HG02981 (cell line): ENCODE data around the gene NPEPL1.
"Not testable (repeated sequence)": the region's sequence is repeated elsewhere in the genome, so short reads cannot be mapped to it uniquely, and the experiment has no call there.

Experiments used
- ATAC-seq: cut with Tn5 transposase; IDR thresholded peaks from one replicate; pipeline ENCODE4 v1.9.1; 2021; ENCODE audit warnings: mild to moderate bottlenecking, moderate library complexity; ENCODE audit not compliant: unreplicated experiment

NPEPL1 gene, protein sequence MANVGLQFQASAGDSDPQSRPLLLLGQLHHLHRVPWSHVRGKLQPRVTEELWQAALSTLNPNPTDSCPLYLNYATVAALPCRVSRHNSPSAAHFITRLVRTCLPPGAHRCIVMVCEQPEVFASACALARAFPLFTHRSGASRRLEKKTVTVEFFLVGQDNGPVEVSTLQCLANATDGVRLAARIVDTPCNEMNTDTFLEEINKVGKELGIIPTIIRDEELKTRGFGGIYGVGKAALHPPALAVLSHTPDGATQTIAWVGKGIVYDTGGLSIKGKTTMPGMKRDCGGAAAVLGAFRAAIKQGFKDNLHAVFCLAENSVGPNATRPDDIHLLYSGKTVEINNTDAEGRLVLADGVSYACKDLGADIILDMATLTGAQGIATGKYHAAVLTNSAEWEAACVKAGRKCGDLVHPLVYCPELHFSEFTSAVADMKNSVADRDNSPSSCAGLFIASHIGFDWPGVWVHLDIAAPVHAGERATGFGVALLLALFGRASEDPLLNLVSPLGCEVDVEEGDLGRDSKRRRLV

DNA sequence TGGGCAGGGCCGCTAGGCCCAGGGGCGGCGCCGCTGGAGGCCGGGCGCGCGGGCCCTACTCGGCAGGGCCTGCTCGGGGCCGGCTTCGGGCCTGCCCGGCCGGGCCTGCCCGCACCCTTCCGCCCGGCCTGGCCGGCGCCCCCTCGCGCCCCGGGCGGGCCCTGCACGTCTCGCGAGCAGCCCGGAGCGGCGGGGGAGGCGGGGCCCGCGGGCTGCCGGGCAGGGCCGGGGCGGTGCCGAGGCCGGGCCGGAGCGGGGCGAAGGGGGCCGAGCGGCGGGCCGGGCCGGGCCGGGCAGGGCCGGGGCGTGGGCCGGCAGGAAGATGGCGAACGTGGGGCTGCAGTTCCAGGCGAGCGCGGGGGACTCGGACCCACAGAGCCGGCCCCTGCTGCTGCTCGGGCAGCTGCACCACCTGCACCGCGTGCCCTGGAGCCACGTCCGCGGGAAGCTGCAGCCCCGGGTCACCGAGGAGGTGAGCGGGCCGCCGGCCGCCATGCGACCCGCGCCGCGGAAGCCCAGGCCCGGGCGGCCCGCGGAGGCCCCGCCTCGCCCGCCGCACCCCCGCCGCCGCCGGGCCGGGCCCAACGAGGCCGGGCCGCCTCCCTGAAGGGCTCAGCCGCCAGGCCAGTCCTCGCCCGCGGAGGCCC, at the start of gene NPEPL1:
NPEPL1 (plus strand) TSS at position 222 of the 647 bp plus-strand sequence; CDS start at position 323, 101 bp downstream.
- peak; percentile 90 for ATAC-seq

DNA sequence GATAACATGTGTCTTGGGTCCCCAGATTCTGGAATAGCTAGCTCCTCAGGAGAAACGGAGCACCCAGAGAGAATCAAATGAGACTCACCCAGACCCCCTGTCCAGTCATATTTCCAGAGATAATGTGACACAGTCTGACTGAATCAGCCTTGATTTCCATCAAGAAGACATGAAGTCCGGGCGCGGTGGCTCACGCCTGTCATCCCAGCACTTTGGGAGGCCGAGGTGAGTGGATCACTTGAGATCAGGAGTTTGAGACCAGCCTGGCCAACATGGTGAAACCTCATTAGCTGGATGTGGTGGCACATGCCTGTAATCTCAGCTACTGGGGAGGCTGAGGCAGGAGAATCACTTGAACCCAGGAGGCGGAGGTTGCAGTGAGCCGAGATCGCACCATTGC, 49.7 kb upstream of the NPEPL1 start:
- not testable (repeated sequence) for ATAC-seq

- no peak for ATAC-seq
Measured at GRCh38 chr20:58645412-58645968, 47.1 kb upstream of the NPEPL1 start.

- no peak for ATAC-seq
Measured at GRCh38 chr20:58646257-58646656, 46.3 kb upstream of the NPEPL1 start.

DNA sequence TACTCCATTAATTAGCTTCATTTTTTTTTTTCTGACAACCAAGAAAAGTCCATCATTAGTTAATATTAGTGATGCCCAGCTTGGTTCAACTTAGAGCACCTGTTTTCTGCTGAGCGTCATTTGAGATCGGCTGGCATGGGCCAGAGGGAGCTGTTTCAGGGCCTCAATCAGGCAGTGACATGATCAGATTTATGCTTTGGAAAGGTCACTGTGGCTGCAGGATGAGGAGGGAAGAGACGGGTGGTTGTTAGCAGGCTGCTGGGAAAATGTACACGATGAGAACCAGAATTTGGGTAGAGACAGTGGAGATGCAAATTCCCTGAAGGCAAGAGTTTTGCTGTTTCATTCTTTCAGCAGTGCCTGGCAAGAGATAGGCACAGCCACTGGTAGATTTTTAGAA, 45.9 kb upstream of the NPEPL1 start:
- ATAC-seq = no peak

DNA sequence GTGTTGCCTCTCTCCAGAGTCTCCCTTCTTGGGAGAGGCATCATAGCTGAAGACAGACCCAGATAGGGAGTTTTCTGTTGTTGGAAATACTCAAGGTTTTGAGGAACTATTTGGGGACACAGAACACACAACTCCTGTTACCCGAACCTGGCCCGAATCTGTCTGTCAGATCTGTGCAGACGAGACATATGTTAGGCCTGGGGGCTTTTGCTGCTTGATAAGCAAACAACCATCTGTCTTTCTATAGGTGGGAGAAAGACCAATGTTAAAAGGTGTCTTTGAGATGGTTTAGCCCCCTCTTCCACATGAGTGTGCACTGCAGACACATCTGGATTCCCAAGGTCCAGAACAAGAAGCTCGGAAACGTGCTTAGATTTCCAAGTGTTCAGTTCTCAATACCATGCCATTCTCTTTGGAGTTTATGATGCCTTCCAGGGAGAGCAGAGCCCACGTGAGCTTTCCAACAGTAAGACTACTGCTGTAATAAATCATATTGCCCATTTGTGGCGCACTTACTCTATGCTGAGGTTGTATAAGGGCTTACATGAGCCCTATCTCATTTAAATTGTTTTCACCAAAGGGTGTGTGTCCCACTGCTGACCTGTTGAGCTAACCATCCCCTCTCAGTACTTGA, 45.3 kb upstream of the NPEPL1 start:
- no peak for ATAC-seq

DNA sequence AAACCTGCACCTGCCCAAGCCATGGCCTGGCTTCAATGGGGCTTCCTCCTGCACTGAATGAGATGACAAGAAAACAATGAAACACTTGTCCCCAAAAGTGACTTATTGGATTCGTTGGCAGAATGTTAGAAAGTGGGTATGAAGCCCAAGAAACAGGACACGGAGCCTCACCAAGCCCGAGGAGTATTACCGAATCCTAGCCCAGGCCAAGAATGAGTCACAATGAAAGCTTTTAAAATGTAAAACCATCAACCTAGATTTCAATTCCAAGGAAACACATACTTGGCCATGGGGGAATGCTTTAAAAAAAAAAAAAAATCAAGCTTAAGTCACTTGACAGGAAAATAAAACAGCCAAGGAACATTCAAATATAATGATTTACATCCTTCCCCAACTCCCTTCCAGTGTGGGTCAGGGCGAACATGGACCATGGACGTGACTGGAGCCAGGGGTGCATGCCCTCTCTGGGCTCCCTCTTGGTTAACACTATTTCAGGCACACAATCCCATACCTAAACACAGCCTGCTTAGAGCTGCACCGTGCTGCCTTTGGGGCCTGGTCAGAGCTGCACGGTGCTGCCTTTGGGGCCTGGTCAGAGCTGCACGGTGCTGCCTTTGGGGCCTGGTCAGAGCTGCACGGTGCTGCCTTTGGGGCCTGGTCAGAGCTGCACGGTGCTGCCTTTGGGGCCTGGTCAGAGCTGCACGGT, 44.7 kb upstream of the NPEPL1 start:
- ATAC-seq = no peak

- ATAC-seq = not testable (repeated sequence)
Measured at GRCh38 chr20:58648502-58648825, 44.1 kb upstream of the NPEPL1 start.

DNA sequence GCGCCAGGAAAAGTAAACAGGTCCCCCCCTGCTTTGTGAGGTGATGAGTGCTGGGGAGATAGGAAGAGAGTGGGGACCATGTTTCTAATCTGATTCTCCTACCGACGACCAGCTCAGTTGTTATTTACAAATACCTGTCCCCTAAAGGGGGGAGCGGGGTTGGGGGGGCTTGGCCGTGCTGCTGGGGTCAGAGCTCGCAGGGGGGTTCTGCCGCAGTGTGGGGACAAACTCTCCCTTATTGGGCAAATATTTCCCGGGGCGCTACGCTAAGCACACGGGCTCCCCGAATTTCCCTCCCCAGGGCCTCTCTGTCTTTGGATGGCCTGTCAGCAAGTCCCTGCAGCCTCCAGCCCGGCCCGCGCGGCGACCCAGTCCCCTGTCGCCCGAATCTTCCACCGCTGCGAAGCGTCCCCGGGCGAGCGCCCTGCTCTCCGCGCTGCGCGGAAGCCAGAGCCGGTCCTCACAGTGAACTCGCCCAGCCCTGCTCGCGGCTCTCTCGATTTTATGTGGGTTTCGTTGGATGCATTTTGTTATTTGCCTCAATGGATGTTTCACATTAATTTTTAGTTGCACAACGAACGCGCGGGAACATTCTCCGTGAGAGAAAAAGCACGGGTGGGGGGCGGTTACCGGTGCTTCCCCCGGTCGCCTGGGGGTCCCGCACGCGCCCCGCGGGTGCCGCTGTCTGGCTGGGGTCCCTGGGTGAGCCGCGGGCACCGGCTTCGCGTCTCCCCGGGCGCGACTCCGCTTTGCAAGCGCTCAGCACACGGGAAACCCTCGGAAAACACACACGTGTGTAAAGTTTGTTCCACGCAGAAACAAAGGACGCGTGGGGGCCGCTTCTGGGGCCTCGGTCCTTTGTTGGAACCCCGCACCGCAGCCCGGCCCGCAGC, 43.1 kb upstream of the NPEPL1 start:
- no peak for ATAC-seq

DNA sequence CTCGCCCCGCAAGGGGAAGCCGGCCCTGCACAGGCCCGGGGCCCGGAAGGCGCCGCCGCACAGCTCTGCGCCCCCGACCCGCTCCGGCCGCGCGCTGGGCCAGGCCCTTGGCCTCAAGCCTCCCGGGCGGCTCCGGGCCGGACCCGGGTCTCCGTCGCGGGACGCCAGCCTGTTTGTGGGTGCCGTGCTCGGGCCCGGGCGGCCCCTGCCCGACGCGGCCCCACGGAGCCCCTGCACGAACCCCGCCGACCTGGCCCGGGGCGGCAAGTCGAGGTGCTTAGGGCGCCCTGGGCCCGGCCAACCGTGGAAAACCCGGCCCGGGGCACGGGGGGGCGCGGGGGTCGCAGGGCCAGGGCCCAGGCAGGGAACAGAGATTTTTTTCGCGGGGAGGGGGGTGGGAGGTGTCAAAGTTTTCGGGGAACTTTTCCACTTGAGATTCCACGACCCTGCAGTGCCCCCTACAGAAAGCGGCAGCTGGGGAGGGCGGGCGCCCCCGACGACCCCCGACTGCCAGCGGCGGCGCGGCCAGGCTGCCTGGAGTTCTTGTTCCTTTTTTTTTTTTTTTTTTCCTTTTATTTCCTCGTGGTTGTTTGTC, 42.3 kb upstream of the NPEPL1 start:
- peak; percentile 11 for ATAC-seq

DNA sequence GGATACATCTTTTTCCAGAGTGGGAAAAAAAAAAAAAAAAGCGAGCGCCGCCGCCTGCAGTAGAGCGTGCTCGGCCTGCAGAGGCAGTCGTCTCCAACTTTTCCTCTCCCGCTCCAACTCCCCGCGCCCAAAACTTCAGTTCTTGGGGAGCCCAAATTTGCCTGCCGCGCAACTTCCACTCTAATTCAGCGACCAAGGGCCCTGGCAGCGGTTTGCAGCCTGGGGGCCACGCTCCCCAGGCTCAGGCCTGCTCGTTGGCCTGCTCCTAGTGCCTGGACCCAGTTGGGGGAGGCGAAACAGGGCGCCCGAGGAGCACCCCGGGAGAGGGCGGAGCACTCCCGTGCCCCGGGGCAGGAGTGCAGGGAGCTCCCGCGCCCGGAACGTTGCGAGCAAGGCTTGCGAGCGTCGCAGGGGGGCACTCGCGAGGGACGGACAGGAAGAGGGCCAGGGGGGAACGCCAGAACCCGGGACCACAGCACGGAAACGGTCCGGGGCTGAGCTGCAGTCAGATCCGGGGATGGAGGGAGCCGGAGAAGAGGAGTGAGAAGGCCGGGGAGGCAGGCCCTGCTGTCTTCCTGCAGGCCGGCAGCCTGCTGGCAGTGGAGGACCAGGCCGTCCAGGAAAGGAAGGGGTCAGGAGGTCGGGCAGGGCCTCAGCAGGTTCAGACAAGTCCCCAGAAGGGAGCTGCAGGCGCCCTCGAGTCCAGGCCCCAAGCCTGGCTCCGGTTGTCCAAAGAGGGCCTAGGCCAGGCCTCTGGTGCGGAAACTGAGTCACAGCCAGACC, 41.6 kb upstream of the NPEPL1 start, which contains the start of gene STX16:
STX16 (plus strand) TSS at position 508 of the 783 bp plus-strand sequence. CDS start 724 bp downstream, outside the sequence.
- ATAC-seq = peak; percentile 65

GRCh38 chr20:58651559-58651945, 41.0 kb upstream of the NPEPL1 start:
- no peak for ATAC-seq

DNA sequence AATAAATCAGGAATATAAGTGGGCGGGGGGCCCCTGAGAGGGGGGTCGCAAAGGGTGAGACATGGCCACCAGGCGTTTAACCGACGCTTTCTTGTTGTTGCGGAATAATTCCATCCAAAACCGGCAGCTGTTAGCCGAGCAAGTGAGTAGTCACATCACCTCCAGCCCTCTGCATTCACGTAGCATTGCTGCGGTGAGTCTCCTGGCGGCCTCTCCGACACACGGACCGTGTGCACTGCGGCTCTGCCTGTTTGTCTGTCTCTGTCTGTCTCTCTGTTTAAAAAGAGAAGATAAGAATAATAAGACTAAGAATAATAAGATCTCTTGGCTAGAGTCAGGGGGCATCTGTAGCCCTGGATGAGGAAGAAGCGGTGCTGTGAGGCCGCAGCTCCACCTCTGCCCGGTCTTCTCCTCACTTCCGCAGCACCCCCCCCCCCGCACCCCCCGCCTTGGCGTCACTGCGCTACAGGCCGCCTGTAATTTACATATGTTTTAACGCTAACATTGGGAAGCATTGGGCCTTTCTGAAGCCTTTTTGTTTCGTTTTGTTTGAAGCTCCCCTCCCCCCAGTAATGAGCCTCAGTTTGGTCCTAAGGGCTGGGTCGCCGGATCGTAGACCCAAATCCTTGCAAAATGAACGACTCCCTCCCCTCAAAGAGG, 40.5 kb upstream of the NPEPL1 start:
- ATAC-seq = peak; percentile 39

- ATAC-seq = peak; percentile 4
Measured at GRCh38 chr20:58652606-58653294, 39.9 kb upstream of the NPEPL1 start.

DNA sequence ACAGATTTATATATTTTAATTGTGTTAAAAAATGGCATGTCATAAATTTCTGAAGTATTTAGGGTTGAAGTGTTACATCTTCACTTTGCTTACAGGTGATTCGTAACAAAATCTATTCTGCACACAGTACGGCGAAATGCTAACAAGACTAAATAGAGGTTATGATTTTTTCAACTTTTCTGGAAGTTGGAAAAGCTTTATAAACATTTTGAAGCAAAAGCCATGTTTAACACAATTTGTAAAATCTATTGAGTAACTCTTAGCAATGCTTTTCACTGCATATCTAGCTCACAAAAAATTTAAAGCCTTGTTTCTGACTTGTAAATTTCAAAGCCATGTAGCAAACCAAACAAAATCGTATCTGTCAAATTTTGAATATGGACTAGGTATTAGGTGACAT, 38.3 kb upstream of the NPEPL1 start:
- ATAC-seq = no peak

- no peak for ATAC-seq
Measured at GRCh38 chr20:58655328-58656107, 37.1 kb upstream of the NPEPL1 start.

DNA sequence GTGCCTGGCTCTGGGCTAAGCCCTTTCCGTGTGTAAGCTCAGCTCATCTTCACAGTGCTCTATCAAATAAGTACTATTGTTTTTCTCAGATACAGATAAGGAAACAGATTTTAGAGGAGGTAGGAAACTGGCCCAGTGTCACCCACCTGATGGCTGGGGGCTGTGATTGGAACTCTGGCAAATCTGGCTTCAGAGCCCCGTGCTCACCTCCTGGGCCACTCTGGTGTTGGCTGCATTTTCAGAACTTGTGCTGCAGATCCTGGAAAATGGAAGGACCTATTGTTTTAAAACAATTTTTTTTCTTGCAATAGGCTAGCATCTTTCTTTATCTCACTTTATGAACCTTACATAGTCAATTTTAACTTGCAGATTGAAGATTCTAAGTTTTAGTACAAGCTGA, 35.8 kb upstream of the NPEPL1 start:
- no peak for ATAC-seq
